HG03039 (cell line): ENCODE results near the gene KMO.

Source experiments
- ATAC-seq: cut with Tn5 transposase; IDR thresholded peaks from one replicate; pipeline ENCODE4 v1.9.1; 2021; ENCODE audit warnings: mild to moderate bottlenecking, moderate library complexity; ENCODE audit not compliant: unreplicated experiment

The KMO gene

GRCh38 chr1:241532162-241532531, at the start of gene KMO:
TSS of gene KMO (plus strand) at chr1:241532378. CDS start at chr1:241532445, 67 bp downstream.
- peak; percentile 18 for ATAC-seq

- ATAC-seq, result no peak
Measured at GRCh38 chr1:241482761-241483250, 49.4 kb upstream of the KMO start.

GRCh38 chr1:241485145-241485544, 47.0 kb upstream of the KMO start:
- peak; percentile 65 for ATAC-seq

- peak; percentile 62 for ATAC-seq
Measured at GRCh38 chr1:241485554-241485992, 46.6 kb upstream of the KMO start.

GRCh38 chr1:241488739-241489138, 43.4 kb upstream of the KMO start:
- no peak for ATAC-seq

- ATAC-seq, result no peak
Measured at GRCh38 chr1:241495741-241496140, 36.4 kb upstream of the KMO start.

GRCh38 chr1:241499910-241500309, 32.3 kb upstream of the KMO start:
- no peak for ATAC-seq

- no peak for ATAC-seq
Measured at GRCh38 chr1:241503444-241503843, 28.7 kb upstream of the KMO start.

GRCh38 chr1:241507189-241507863, 24.9 kb upstream of the KMO start:
- ATAC-seq, result no peak

- ATAC-seq, result no peak
Measured at GRCh38 chr1:241513378-241513777, 18.8 kb upstream of the KMO start.

GRCh38 chr1:241518476-241519307, 13.5 kb upstream of the KMO start:
- peak; percentile 27 for ATAC-seq

- ATAC-seq, result peak; percentile 98
Measured at GRCh38 chr1:241519308-241520079, 12.7 kb upstream of the KMO start, which contains the start of gene FH. TSS of gene FH (minus strand) at chr1:241519755. CDS start at chr1:241519722, 33 bp downstream.

GRCh38 chr1:241520080-241520465, 12.1 kb upstream of the KMO start:
- no peak for ATAC-seq

GRCh38 chr1:241521718-241522117, 10.5 kb upstream of the KMO start:
- ATAC-seq, result no peak

- no peak for ATAC-seq
Measured at GRCh38 chr1:241525026-241525425, 7.2 kb upstream of the KMO start.

- ATAC-seq, result no peak
Measured at GRCh38 chr1:241527146-241527545, 5.0 kb upstream of the KMO start.

- ATAC-seq, result peak; percentile 68
Measured at GRCh38 chr1:241531195-241532161, 700 bp upstream of the KMO start.

GRCh38 chr1:241532864-241533263, 686 bp downstream of the KMO start:
- peak; percentile 63 for ATAC-seq

GRCh38 chr1:241533326-241534115, 1.3 kb downstream of the KMO start:
- ATAC-seq, result peak; percentile 37
